HG02571 (cell line): ENCODE results near the gene SPAG6.
"Not testable (repeated sequence)": the region's sequence is repeated elsewhere in the genome, so short reads cannot be mapped to it uniquely, and the experiment has no call there.

ENCODE experiments used
- ATAC-seq: cut with Tn5 transposase; IDR thresholded peaks from one replicate; pipeline ENCODE4 v1.9.1; 2021; ENCODE audit warnings: mild to moderate bottlenecking, moderate library complexity; ENCODE audit not compliant: unreplicated experiment

Gene SPAG6

GRCh38 chr10:22341190-22341925, 3.9 kb upstream of the SPAG6 start:
- peak; percentile 21 for ATAC-seq

GRCh38 chr10:22341926-22342196, 3.4 kb upstream of the SPAG6 start:
- ATAC-seq = no peak

GRCh38 chr10:22342421-22342820, 2.9 kb upstream of the SPAG6 start:
- ATAC-seq = no peak

GRCh38 chr10:22343731-22344130, 1.6 kb upstream of the SPAG6 start:
- ATAC-seq = no peak

- no peak for ATAC-seq
Measured at GRCh38 chr10:22344249-22344648, 1.0 kb upstream of the SPAG6 start.

- ATAC-seq = no peak
Measured at GRCh38 chr10:22344781-22345300, 455 bp upstream of the SPAG6 start.

GRCh38 chr10:22346096-22346661, 883 bp downstream of the SPAG6 start:
- ATAC-seq = no peak

- ATAC-seq = no peak
Measured at GRCh38 chr10:22349755-22350154, 4.5 kb downstream of the SPAG6 start.

- no peak for ATAC-seq
Measured at GRCh38 chr10:22351131-22351703, 5.9 kb downstream of the SPAG6 start.

- ATAC-seq = no peak
Measured at GRCh38 chr10:22356324-22356873, 11.1 kb downstream of the SPAG6 start.

GRCh38 chr10:22357770-22358169, 12.5 kb downstream of the SPAG6 start:
- not testable (repeated sequence) for ATAC-seq

- ATAC-seq = no peak
Measured at GRCh38 chr10:22363305-22363704, 18.0 kb downstream of the SPAG6 start.

- ATAC-seq = no peak
Measured at GRCh38 chr10:22364407-22365140, 19.3 kb downstream of the SPAG6 start.

GRCh38 chr10:22365233-22365632, 19.9 kb downstream of the SPAG6 start:
- ATAC-seq = no peak

GRCh38 chr10:22365644-22366434, 20.5 kb downstream of the SPAG6 start:
- no peak for ATAC-seq

- no peak for ATAC-seq
Measured at GRCh38 chr10:22366435-22366703, 21.1 kb downstream of the SPAG6 start.

GRCh38 chr10:22366771-22367170, 21.5 kb downstream of the SPAG6 start:
- ATAC-seq = no peak

- ATAC-seq = no peak
Measured at GRCh38 chr10:22367471-22367870, 22.2 kb downstream of the SPAG6 start.

- no peak for ATAC-seq
Measured at GRCh38 chr10:22368402-22368801, 23.1 kb downstream of the SPAG6 start.

GRCh38 chr10:22368981-22369380, 23.7 kb downstream of the SPAG6 start:
- ATAC-seq = no peak
